NCI-H524 (cell line): Measurements from ENCODE around the gene TRMT61B.

Experiments used
- DNase-seq, 2 experiments: peaks; one replicate each; lab custom pipeline; 2025; lab: John Stamatoyannopoulos, UW

TRMT61B gene

DNA sequence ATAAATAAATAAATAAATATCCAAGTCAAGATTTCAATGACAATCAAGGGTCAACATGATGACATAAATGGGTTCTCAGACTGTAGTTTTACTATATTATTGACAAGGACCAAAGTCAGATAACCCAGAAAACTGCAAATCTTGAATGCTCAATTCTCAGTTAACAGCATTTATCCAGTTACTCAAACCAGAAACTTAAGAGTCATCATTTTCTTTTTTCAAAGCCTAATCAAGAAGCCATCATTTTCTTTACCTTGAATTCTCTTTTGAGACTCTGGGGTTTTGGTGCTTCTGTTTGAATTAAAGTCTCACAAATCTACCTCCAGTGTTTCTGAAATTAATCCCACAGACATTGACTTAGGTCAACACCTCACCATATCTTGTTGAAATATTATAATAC lies 14.1 kb downstream of the TRMT61B start:
- no peak for DNase-seq

DNA sequence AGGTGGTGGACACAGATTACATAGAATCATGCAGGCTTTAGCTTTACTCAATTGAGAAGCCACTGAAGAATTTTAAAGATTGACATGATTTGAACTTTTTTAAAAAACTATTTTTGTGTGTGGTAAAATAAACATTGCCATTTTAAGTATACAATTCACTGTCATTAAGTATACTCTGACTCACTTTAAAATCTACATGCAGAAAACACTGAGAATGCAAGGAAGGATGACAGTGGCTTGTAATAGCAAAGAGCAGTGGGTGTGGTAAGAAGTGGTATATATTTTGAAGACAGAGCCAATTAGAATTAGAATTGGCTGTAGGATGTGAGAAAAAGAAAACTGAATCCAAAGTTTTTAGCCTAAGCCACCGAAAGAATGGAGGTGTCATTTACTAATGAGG lies 14.9 kb downstream of the TRMT61B start:
- DNase-seq: no peak

DNA sequence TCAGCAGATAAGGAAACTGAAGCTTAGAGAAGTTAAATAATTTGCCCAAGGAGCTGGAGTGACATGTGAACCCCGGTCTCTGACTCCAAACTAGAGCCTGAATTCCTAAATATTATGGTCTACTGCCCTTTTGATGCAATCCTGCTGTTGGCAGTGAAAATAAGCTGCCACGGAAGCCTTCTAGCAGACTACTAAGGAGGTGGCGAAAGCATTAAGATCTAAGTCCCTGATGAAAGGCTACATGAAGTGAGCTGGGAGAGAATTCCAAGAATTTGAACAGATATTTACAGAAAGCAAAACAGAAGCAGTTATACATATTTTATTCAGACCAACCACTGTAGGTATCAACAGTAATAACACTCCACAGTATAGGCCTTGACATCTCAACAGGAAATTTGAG lies 28.1 kb downstream of the TRMT61B start:
- no peak for DNase-seq

- DNase-seq: no peak
Measured at GRCh38 chr2:28838971-28839370, 31.1 kb downstream of the TRMT61B start.

DNA sequence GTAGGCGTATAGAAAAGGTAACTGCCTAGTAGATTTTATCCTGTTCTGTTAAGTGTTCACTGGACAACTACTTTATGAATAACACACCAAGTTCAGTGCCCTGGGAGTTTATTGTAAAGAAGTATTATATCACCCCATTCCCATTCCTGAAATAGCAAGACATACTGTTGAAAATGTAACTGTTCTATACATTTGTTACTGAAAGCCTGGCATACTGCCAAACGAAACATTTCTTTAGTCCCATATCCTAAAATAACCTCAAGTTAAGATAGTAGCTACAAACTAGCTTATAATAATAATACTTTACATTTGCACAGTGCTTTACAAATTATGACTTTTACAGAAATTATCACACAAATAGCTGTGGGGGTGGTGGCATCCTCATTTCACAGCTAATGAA lies 34.3 kb downstream of the TRMT61B start:
- no peak for DNase-seq

DNA sequence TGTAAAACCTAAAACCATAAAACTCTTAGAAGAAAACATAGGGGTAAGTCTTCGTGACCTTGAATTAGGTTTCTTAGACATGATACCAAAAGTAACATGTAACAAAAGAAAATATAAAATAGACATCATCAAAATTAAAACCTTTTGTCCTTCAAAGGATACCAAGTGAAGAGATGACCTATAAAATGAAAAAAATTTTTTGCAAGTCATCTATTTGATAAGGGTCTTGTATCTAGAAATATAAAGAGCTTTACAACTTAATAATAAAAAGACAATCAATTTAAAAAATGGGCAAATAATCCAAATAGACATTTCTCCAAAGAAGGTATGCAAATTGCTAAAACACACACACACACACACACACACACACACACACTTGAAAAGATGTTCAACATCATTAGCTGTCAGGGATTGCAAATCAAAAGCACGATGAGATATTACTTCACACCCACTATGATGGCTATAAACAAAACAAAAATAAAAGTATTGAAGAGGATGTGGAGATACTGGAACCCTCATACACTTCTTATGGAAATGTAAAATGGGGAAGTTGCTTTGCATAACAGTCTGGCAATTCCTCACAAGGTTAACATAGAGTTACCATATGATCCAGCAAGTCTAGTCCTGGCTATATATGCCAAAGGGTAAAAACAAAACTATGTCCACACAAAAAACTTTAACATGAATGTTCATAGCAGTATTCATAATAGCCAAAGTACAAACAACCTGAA lies 36.2 kb downstream of the TRMT61B start:
- DNase-seq: no peak

GRCh38 chr2:28828382-28828781 lies 41.7 kb downstream of the TRMT61B start:
- DNase-seq: no peak

DNA sequence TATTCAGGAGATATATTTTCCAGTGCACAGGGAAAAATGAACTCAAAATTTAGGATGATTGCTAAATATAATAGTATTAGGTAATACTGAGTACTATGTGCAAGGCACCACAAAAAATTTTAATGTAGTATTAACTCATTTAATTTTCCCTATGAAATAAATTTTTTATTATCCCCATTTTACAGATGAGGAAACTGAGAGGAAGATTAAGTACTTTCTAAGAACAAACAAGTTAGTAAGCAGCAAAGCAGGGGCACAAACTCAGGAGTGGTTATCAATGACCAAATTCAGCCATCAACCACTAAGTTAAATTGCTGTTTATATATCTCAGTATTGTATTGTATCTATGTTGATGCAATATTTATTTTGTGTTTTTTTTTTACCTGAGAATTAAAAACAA lies 45.2 kb downstream of the TRMT61B start:
- no peak for DNase-seq

- no peak for DNase-seq
Measured at GRCh38 chr2:28824207-28824606, 45.9 kb downstream of the TRMT61B start.

- DNase-seq: no peak
Measured at GRCh38 chr2:28822036-28822435, 48.1 kb downstream of the TRMT61B start.

DNA sequence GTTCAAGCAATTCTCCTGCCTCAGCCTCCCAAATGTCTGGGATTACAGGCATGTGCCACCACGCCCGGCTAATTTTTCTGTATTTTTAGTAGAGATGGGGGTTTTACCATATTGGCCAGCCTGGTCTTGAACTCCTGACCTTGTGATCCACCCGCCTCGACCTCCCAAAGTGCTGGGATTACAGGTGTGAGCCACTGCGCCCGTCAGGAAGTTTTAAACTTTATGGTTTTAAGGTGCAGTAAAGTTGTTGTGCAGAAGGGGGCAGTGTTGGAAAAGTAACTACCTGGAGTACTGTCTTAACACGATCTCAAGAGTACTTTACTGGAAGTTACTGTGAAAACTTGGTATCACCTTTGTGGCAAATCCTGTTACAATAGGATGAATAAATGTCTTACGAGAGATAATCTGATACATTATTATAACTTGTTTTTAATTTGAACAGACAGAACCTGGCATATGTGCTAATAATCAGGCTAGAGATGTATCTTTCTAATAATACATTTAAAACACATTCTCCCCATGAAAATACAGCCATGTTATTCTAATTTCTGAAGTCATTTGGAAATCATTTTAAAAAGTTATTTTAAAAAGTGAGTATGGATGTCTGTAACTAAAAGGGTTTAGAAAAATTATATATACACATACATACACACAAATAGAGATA lies 48.7 kb downstream of the TRMT61B start:
- DNase-seq: peak; percentile 17 to 70

- no peak for DNase-seq
Measured at GRCh38 chr2:28818053-28818452, 52.1 kb downstream of the TRMT61B start.

GRCh38 chr2:28810384-28811285 lies 59.5 kb downstream of the TRMT61B start, which contains the start of gene SPDYA:
Gene SPDYA, plus strand, starts transcription at chr2:28810834. Its CDS starts 5,181 bp downstream, at chr2:28816015.
- DNase-seq: peak; percentile 86

- DNase-seq: peak in 1 of 2 experiments; percentile 43
Measured at GRCh38 chr2:28809927-28810326, 60.2 kb downstream of the TRMT61B start.

DNA sequence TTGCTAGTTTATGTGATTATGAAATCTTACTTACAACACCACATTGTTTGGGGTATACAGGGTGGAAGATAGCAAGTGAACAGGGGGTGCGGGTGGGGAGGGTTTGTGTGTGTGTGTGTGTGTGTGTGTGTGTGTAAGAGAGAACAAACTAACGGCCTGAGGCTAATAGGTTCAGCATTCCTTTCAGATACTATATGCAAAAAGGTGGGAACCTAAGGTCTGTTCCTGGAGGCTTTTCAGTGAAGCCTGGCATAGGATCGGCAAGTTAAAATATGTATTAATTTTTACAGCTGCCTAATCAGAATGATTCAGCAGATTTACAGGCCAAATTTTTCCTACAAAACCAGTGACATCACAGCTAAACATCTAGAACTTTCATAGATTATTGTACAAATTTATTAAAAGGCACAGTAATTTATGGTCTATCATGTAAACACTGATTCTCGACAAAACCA lies 67.1 kb downstream of the TRMT61B start:
- no peak for DNase-seq

DNA sequence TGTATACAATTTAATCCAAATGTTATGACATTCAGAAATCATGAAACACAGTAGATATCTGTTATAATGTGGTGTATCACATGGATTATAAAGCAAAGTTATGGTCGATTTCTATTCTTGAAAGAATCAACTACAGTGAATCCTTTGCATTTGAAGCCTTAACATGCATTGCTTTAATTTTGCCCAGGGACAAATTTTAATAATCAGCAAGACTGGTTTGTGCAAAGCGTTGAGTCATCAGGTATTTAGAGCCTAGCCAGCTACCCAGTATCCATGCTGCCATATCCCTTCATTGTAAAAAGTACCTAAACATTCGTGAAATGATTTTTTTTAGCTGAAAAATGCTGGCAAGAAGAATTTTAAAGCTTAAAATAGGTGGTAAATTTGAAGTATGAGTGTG lies 68.4 kb downstream of the TRMT61B start:
- DNase-seq: no peak
